SK-N-SH treated with all-trans-retinoic acid at 6 μM for 48 hours (cell line): ENCODE results near the gene BTG4.

Experiments
- ATAC-seq: fragments of 200-7000 bp; cut with Tn5 transposase; 3 replicates; pipeline ENCODE4 v1.9.1; 2020; ENCODE audit warnings: mild to moderate bottlenecking, moderate library complexity
- BACH2 ChIP-seq: fragments of 250-450 bp; sonication (Bioruptor Pico); IDR thresholded peaks from 2 replicates; pipeline ENCODE4 v1.9.0; 2021; ENCODE audit warnings: mild to moderate bottlenecking, borderline replicate concordance
- CSDC2 ChIP-seq: fragments of 250-450 bp; sonication (Bioruptor Pico); IDR thresholded peaks from 2 replicates; pipeline ENCODE4 v1.5.0; 2020; ENCODE audit warnings: mild to moderate bottlenecking, moderate library complexity
- ESRRG ChIP-seq: fragments of 250-450 bp; sonication (Bioruptor Pico); IDR thresholded peaks from 2 replicates; pipeline ENCODE4 v1.6.1; 2021; ENCODE audit warnings: mild to moderate bottlenecking
- GLIS3 ChIP-seq: fragments of 250-450 bp; sonication (Bioruptor Pico); IDR thresholded peaks from 2 replicates; pipeline ENCODE4 v1.5.0; 2020; ENCODE audit warnings: mild to moderate bottlenecking, moderate library complexity
- ISL1 ChIP-seq: fragments of 250-450 bp; sonication (Bioruptor Pico); IDR thresholded peaks from 2 replicates; pipeline ENCODE4 v2.1.2; 2022; ENCODE audit warnings: mild to moderate bottlenecking, moderate library complexity
- OSR1 ChIP-seq: fragments of 250-450 bp; sonication (Bioruptor Pico); IDR thresholded peaks from 2 replicates; pipeline ENCODE4 v1.8.0; 2022; ENCODE audit warnings: moderate library complexity, mild to moderate bottlenecking, inconsistent platforms
- PPARA ChIP-seq: fragments of 250-450 bp; sonication (Bioruptor Pico); IDR thresholded peaks from 2 replicates; pipeline ENCODE4 v1.5.0; 2020; ENCODE audit warnings: mild to moderate bottlenecking, borderline replicate concordance
- RARB ChIP-seq: fragments of 250-450 bp; sonication (Bioruptor Pico); IDR thresholded peaks from 2 replicates; pipeline ENCODE4 v1.8.0; 2021; ENCODE audit warnings: mild to moderate bottlenecking, moderate library complexity
- SNAI2 ChIP-seq: fragments of 250-450 bp; sonication (Bioruptor Pico); IDR thresholded peaks from 2 replicates; pipeline ENCODE4 v1.5.0; 2020; ENCODE audit warnings: mild to moderate bottlenecking, moderate library complexity
- TCF4 ChIP-seq: fragments of 250-450 bp; sonication (Bioruptor Pico); IDR thresholded peaks from 2 replicates; pipeline ENCODE4 v1.8.0; 2021; ENCODE audit warnings: mild to moderate bottlenecking, moderate library complexity, borderline replicate concordance
- TOX ChIP-seq: fragments of 250-450 bp; sonication (Bioruptor Pico); IDR thresholded peaks from 2 replicates; pipeline ENCODE4 v1.8.0; 2021; ENCODE audit warnings: mild to moderate bottlenecking, moderate library complexity, borderline replicate concordance
- ZC3H10 ChIP-seq: fragments of 250-450 bp; sonication (Bioruptor Pico); IDR thresholded peaks from 2 replicates; pipeline ENCODE4 v1.5.1; 2021; ENCODE audit warnings: mild to moderate bottlenecking, moderate library complexity
- ZFP30 ChIP-seq: fragments of 450-650 bp; formaldehyde crosslinking; IDR thresholded peaks from 2 replicates; pipeline ENCODE4 v1.5.0; 2022; ENCODE audit warnings: mild to moderate bottlenecking, moderate library complexity
- ZNF565 ChIP-seq: fragments of 450-650 bp; formaldehyde crosslinking; conservative IDR thresholded peaks from 2 replicates; pipeline ENCODE4 v1.5.0; 2020; ENCODE audit warnings: low read depth, mild to moderate bottlenecking, moderate library complexity
- ZNF70 ChIP-seq: fragments of 450-650 bp; formaldehyde crosslinking; IDR thresholded peaks from 2 replicates; pipeline ENCODE4 v1.5.0; 2020; ENCODE audit warnings: mild to moderate bottlenecking, moderate library complexity
- ZNF8 ChIP-seq: fragments of 450-650 bp; formaldehyde crosslinking; IDR thresholded peaks from 2 replicates; pipeline ENCODE4 v1.5.0; 2020; ENCODE audit warnings: mild to moderate bottlenecking, moderate library complexity
- TF ChIP-seq, protein P1 (sequence below): fragments of 250-450 bp; sonication (Bioruptor Pico); IDR thresholded peaks from 2 replicates; pipeline ENCODE4 v1.5.0; 2020; ENCODE audit warnings: mild to moderate bottlenecking, moderate library complexity
- TF ChIP-seq, protein P2 (sequence below): fragments of 250-450 bp; sonication (Bioruptor Pico); IDR thresholded peaks from 2 replicates; pipeline ENCODE4 v1.8.0; 2021; ENCODE audit warnings: low read depth, mild to moderate bottlenecking, moderate library complexity, borderline replicate concordance
- TF ChIP-seq, protein P3 (sequence below): fragments of 250-450 bp; sonication (Bioruptor Pico); IDR thresholded peaks from 2 replicates; pipeline ENCODE4 v1.8.0; 2020; ENCODE audit warnings: mild to moderate bottlenecking, moderate library complexity, borderline replicate concordance
- TF ChIP-seq, protein P4 (sequence below): fragments of 250-450 bp; sonication (Bioruptor Pico); IDR thresholded peaks from 2 replicates; pipeline ENCODE4 v1.5.1; 2021; ENCODE audit warnings: mild to moderate bottlenecking, moderate library complexity

Gene BTG4

DNA sequence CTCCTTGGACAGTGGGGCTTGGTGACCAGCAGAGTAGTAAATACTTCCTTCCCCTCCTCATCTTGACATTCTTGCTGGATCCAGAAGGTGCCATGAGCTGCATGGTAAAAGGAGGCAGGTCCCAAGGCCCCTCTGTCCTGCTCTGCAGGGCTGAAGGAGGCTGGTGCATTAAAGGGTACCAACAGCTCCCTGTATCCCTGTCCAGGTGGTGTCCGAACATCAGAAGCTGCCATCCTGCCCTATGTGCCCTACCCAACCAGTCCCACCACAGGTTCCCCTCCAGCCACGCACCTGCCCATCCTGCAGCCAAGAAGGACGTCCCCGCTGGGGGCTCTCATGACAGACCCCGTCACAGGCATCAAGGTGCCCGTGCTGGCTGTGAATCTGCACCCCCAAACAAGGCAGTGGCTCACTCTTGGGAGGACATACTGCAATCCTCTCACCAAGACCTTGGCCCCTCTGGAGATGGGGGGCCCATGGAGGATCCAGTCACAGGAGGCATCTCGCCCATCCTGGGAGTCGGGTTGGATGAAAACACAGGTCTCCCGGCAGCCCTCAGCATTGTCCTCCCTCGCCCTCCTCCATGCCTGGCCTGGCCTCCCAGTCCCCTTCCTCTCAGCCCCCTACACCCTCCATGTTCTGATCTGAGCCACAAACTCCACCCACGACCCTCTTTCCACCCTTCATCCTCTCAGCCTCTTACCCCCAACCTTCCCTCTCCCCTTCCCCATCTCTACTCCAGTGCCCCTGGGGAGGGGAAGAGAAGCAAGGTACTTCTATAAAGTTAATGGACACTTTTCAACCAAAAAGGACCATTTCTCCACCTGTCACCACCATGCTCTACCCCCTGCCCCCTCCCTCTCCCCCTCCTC lies 55.1 kb downstream of the BTG4 start:
- no peak for ATAC-seq

DNA sequence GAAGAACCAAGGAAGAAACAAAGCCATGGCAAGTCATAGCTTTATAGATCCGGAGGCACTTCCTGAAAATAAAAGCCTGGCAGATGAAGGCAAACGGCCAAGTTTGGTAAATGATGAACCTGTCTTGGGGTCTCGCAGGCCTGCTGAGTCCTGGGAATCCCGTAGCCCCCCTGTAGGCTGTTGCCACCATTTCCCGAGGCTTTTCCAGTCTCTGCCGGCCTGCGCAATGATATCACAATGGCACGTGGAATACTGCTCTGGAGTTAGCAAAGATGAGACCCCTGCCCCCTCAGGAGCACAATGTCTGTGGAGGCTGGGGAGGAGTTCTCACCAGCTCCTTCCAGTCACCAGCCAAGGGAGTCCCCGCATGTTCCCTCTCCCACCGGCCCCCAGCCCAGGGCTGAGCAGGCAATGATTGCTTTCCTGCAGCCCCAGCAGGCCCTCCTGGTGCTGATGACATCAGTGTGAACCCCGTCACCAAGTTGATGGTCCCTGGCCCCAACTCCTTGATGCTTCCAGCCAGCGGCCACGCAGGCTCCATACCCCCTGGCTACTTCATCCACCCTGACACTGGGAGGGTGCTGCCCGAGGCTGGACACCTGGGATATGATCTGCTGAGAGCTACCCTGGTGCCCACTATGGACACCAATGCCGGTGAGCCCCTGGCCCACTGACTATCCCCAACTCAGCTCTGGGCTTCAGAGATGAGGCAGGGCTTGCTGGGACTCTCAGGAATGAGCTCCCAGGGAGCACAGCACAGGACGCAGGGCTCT lies 55.9 kb downstream of the BTG4 start:
- TF ChIP-seq ZNF70 (CRISPR knock-in tag) (no peak), CSDC2 (CRISPR knock-in tag) (no peak), ZNF565 (CRISPR knock-in tag) (no peak)
- no peak for ATAC-seq

More for the DNA sequence above, 55.1 kb downstream of the BTG4 start:
- TF ChIP-seq SNAI2 (CRISPR knock-in tag) (no peak), TOX (CRISPR knock-in tag) (no peak), GLIS3 (CRISPR knock-in tag) (no peak), ISL1 (CRISPR knock-in tag) (no peak), ZNF70 (CRISPR knock-in tag) (no peak), CSDC2 (CRISPR knock-in tag) (no peak)
- TF ChIP-seq, protein P1, sequence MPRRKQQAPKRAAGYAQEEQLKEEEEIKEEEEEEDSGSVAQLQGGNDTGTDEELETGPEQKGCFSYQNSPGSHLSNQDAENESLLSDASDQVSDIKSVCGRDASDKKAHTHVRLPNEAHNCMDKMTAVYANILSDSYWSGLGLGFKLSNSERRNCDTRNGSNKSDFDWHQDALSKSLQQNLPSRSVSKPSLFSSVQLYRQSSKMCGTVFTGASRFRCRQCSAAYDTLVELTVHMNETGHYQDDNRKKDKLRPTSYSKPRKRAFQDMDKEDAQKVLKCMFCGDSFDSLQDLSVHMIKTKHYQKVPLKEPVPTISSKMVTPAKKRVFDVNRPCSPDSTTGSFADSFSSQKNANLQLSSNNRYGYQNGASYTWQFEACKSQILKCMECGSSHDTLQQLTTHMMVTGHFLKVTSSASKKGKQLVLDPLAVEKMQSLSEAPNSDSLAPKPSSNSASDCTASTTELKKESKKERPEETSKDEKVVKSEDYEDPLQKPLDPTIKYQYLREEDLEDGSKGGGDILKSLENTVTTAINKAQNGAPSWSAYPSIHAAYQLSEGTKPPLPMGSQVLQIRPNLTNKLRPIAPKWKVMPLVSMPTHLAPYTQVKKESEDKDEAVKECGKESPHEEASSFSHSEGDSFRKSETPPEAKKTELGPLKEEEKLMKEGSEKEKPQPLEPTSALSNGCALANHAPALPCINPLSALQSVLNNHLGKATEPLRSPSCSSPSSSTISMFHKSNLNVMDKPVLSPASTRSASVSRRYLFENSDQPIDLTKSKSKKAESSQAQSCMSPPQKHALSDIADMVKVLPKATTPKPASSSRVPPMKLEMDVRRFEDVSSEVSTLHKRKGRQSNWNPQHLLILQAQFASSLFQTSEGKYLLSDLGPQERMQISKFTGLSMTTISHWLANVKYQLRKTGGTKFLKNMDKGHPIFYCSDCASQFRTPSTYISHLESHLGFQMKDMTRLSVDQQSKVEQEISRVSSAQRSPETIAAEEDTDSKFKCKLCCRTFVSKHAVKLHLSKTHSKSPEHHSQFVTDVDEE (CRISPR knock-in tag), result no peak
- TF ChIP-seq, protein P2, sequence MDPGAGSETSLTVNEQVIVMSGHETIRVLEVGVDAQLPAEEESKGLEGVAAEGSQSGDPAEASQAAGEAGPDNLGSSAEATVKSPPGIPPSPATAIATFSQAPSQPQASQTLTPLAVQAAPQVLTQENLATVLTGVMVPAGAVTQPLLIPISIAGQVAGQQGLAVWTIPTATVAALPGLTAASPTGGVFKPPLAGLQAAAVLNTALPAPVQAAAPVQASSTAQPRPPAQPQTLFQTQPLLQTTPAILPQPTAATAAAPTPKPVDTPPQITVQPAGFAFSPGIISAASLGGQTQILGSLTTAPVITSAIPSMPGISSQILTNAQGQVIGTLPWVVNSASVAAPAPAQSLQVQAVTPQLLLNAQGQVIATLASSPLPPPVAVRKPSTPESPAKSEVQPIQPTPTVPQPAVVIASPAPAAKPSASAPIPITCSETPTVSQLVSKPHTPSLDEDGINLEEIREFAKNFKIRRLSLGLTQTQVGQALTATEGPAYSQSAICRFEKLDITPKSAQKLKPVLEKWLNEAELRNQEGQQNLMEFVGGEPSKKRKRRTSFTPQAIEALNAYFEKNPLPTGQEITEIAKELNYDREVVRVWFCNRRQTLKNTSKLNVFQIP (CRISPR knock-in tag), result no peak
- TF ChIP-seq, protein P3, sequence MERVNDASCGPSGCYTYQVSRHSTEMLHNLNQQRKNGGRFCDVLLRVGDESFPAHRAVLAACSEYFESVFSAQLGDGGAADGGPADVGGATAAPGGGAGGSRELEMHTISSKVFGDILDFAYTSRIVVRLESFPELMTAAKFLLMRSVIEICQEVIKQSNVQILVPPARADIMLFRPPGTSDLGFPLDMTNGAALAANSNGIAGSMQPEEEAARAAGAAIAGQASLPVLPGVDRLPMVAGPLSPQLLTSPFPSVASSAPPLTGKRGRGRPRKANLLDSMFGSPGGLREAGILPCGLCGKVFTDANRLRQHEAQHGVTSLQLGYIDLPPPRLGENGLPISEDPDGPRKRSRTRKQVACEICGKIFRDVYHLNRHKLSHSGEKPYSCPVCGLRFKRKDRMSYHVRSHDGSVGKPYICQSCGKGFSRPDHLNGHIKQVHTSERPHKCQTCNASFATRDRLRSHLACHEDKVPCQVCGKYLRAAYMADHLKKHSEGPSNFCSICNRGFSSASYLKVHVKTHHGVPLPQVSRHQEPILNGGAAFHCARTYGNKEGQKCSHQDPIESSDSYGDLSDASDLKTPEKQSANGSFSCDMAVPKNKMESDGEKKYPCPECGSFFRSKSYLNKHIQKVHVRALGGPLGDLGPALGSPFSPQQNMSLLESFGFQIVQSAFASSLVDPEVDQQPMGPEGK (CRISPR knock-in tag), result no peak

DNA sequence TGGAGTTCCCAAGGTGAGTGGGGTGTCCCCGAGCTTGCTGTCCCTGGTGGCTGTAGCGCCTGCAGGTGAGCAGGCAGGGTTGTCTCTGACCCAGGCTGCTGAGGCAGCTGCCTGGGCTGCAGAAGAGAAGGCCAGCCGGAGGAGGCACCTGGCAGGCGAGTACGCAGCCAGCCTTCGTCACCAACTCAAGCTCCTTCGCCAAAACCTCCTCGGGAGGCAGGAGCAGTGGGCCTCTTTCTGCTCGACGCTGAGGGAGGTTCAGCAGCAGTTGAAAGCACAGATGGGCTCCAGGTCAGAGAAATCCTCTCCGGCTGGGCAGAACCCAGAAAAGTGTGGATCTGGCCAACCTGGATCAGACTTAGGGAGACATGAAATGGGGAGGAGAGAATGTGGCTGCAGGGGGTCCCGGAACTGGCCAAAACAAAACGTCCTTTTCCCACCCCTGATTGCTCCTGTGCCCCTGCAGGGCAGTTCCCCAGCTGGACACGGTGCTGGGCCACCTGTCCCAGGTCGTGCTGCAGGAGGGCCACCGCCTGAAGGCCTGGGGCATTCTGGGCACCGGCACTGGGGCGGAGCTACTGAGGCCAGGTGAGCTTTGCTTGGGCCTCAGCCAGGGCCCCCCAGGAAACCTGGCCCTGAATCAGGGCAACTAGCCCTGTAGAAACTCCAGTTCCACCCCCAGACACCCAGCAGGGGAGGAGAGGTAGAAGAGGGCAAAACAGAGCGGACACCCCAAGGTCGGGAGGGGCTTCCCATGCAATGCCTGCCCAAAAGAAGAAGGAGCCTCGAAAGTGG lies 56.7 kb downstream of the BTG4 start:
- TF ChIP-seq ESRRG (CRISPR knock-in tag) (no peak), ZFP30 (CRISPR knock-in tag) (no peak), TOX (CRISPR knock-in tag) (no peak), GLIS3 (CRISPR knock-in tag) (no peak), SNAI2 (CRISPR knock-in tag) (no peak), ZNF565 (CRISPR knock-in tag) (no peak), ZC3H10 (CRISPR knock-in tag) (no peak), TCF4 (CRISPR knock-in tag) (no peak), ZNF8 (CRISPR knock-in tag) (no peak)
- ATAC-seq, result peak; percentile 11

DNA sequence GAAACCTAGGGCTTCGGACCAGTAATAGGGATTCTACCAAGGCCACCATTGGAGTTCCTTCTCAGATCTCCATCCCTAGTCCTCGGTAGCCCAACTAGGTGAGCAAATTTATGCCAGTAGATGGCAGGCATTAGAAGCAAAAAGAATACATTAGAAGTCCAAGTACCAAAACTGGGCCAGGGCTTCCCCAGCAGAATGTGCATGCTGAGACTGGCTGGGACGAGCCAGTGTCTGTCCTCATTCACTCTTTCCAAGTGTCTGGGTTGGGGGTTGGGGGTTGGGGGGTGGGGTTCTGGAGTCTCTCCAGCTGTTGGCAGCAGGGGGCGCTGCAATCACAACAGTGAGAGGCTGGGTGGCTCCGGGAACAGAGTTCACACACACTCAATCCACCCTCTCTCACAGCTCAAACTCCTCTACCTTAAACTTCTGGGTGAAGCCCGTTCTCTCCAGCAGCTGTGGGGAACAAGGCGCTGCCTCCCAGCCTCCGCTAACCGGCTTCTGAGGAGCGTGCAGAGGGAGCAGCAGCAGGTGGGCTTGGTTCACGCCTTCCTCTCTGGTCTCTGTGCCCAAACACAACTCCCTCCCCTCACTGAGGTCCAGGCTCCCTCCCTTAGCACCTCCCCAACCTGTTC lies 57.5 kb downstream of the BTG4 start:
- ATAC-seq, result peak; percentile 91
- no peak for TF ChIP-seq TOX (CRISPR knock-in tag)
- no peak for TF ChIP-seq ISL1 (CRISPR knock-in tag)
- no peak for TF ChIP-seq ZC3H10 (CRISPR knock-in tag)
- TF ChIP-seq ZFP30 (CRISPR knock-in tag), result no peak
- TF ChIP-seq, protein P4, sequence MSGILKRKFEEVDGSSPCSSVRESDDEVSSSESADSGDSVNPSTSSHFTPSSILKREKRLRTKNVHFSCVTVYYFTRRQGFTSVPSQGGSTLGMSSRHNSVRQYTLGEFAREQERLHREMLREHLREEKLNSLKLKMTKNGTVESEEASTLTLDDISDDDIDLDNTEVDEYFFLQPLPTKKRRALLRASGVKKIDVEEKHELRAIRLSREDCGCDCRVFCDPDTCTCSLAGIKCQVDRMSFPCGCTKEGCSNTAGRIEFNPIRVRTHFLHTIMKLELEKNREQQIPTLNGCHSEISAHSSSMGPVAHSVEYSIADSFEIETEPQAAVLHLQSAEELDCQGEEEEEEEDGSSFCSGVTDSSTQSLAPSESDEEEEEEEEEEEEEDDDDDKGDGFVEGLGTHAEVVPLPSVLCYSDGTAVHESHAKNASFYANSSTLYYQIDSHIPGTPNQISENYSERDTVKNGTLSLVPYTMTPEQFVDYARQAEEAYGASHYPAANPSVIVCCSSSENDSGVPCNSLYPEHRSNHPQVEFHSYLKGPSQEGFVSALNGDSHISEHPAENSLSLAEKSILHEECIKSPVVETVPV (CRISPR knock-in tag), result no peak
- TF ChIP-seq ZNF70 (CRISPR knock-in tag), result no peak
- no peak for TF ChIP-seq GLIS3 (CRISPR knock-in tag)
- no peak for TF ChIP-seq BACH2 (CRISPR knock-in tag)
- TF ChIP-seq, protein P1 (CRISPR knock-in tag), result no peak
- TF ChIP-seq OSR1, result no peak
- TF ChIP-seq PPARA (CRISPR knock-in tag), result no peak
- no peak for TF ChIP-seq RARB (CRISPR knock-in tag)
- TF ChIP-seq SNAI2 (CRISPR knock-in tag), result no peak
